Activated CD8-positive, alpha-beta memory T cell treated with anti-CD3 and anti-CD28 coated beads, Interleukin-2, amount 50 U/mL, for 24 hours (primary cell): ENCODE data around the gene KIAA0232.
A peak's percentile ranks its signal among the peaks of the same experiment; 100 is the strongest.

Experiments
- DNase-seq: peaks from one replicate; pipeline ENCODE4 v3.0.0-alpha.2; 2020; ENCODE audit errors: extremely low read depth

Gene KIAA0232, protein sequence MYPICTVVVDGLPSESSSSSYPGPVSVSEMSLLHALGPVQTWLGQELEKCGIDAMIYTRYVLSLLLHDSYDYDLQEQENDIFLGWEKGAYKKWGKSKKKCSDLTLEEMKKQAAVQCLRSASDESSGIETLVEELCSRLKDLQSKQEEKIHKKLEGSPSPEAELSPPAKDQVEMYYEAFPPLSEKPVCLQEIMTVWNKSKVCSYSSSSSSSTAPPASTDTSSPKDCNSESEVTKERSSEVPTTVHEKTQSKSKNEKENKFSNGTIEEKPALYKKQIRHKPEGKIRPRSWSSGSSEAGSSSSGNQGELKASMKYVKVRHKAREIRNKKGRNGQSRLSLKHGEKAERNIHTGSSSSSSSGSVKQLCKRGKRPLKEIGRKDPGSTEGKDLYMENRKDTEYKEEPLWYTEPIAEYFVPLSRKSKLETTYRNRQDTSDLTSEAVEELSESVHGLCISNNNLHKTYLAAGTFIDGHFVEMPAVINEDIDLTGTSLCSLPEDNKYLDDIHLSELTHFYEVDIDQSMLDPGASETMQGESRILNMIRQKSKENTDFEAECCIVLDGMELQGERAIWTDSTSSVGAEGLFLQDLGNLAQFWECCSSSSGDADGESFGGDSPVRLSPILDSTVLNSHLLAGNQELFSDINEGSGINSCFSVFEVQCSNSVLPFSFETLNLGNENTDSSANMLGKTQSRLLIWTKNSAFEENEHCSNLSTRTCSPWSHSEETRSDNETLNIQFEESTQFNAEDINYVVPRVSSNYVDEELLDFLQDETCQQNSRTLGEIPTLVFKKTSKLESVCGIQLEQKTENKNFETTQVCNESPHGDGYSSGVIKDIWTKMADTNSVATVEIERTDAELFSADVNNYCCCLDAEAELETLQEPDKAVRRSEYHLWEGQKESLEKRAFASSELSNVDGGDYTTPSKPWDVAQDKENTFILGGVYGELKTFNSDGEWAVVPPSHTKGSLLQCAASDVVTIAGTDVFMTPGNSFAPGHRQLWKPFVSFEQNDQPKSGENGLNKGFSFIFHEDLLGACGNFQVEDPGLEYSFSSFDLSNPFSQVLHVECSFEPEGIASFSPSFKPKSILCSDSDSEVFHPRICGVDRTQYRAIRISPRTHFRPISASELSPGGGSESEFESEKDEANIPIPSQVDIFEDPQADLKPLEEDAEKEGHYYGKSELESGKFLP (N-terminal part only)

GRCh38 chr4:6782147-6782845 is at the start of gene KIAA0232:
TSS of gene KIAA0232 (plus strand) at chr4:6782727. CDS start at chr4:6824454, 41,727 bp downstream.
- peak; percentile 65 for DNase-seq

GRCh38 chr4:6733358-6734164 is 49.0 kb upstream of the KIAA0232 start:
- no peak for DNase-seq

DNA sequence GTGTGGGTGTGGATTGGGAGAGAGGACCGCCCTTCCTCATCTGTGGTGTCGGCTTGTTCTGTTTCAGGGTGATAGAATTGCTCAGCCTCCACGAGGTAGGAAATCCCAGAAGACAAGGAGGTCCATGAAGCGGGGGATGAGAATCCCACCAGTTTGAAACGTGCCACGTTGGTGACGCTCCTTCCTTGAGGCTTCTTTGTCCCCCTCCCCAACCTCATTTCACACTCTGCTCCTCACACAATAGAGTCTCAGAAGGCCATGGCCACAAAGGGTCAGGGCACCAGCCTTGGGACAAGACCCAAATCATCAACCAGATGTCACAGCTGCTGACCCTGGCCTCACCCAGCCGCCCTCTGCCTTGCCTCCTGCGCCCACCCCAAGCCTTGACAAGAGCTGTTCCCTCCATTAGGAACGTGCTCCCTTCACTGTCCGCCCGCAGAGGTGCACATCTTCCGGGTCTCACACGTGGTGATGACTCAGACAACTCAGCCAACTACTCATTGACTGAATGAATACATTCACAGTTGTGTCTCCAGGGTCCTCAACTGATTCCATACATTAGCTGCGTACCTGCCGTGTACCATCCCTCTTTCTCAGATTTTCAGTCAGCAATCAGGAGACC is 48.3 kb upstream of the KIAA0232 start:
- DNase-seq, result no peak

DNA sequence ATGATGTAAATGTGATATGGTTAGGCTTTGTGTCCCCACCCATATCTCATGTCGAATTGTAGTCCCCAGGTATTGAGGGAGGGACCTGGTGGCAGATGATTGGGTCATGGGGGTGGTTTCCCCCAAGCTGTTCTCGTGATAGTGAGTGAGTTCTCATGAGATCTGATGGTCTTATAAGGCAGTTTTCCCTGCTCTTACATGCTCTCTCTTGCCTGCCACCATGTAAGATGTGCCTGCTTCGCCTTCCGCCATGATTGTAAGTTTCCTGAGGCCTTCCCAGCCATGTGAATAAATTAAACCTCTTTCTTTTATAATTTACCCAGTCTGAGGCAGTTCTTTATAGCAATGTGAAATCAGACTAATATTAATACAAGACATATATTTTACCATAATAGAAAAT is 42.6 kb upstream of the KIAA0232 start:
- DNase-seq, result no peak

- no peak for DNase-seq
Observed at GRCh38 chr4:6740347-6740746, 42.2 kb upstream of the KIAA0232 start.

- no peak for DNase-seq
Observed at GRCh38 chr4:6742507-6742906, 40.0 kb upstream of the KIAA0232 start.

GRCh38 chr4:6742989-6743388 is 39.5 kb upstream of the KIAA0232 start:
- DNase-seq, result no peak

GRCh38 chr4:6746721-6747293 is 35.7 kb upstream of the KIAA0232 start:
- no peak for DNase-seq

DNA sequence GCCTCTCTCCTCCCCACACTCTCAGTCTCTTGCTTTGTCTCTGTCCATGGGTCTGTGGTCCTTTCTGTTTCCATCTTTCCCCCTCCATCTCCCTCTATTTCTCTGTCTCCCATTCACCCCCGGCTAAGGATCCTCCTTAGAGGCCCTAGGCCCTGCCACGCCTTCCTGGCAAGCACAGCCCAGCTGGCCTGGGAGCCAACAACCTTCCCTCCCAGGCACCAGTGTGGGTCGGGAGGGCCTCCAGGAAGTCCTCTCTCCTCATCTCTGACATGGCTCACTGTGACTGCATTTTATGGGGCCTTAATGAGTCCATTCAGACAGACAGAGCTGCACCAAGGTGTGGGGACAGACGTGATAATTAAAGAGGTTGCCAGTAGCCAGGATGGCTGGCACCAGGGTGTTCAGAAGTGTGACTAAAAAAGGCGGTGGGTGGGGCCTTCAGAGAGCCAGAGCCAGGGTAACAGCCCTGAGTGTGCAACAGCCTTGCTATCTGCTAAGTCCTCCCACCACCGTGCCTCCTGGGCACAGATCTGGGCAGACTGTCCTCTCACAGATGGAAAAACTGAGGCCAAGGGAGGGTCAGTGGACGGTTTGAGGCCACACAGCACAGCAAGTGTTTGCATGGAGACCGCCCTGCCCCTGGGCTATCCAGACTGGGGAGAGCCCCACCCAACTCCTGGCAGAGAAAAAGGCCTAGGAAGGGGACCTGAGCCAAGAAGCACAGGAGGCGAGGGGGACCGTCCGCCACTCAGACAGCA is 35.1 kb upstream of the KIAA0232 start:
- no peak for DNase-seq

DNA sequence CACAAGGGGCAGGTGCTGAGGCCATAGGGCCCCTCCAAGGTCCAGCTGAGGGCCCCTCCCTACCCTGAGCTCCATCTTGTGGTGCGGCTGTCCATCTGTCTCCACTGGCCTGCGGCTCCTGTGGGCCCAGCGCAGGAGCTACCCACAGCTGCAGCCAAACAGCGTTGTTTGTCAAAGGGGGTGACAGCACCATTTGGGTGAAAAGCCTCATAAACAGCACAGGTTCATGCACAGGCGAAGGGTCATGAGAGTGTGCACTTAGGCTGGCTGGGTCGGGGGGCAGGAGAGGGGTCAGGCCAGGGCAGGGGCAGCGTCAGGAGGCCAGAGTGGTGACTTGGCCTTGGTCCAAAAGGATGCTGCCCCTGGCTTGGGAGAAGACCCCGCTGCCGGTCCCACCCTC is 34.2 kb upstream of the KIAA0232 start:
- no peak for DNase-seq

GRCh38 chr4:6749340-6750171 is 33.0 kb upstream of the KIAA0232 start:
- no peak for DNase-seq

DNA sequence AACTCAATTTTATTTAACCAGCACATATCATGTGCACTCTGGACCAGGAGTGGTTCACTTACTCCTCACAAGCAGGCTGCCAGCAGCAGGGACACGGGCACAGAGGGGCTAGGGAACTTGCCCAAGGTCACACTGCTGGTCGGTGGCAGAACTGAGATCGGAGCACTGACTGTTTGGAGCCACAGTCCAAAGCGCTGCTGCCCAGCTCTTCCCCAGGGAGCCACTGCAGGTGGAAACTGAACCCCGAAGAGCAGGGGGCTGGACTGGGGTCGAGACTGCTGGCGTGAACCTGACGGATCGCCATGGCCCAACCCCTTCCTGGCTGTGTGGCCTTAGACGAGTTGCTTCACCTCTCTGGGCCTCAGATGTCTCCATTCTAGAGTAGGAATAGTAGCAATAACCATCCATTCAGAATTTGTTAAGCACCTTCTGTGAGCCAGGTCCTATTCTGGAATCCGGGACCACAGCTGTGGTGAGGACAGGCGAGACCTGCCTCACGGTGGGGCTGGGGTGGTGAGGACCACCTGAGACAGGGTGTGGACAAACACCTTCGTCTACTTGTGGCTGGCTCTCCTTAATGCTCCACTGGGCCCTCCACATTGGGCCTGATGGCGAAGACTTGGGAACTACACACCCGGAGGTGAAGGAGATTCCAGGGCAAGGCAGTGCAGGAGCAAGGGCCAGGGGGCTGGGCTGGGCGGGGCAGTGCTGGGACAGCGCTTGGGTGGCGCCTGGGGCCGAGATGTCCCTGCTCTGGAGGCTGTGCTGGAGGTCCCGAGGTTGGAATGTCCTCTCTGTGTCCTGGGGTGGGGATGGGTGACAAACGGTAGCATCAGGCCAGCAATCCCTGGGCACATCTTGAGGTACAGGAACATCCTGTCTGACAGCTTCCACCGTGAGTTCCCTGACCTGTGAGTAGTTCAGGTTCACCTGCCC is 32.0 kb upstream of the KIAA0232 start:
- no peak for DNase-seq

GRCh38 chr4:6751611-6752485 is 30.7 kb upstream of the KIAA0232 start:
- no peak for DNase-seq

- no peak for DNase-seq
Observed at GRCh38 chr4:6752486-6752829, 30.1 kb upstream of the KIAA0232 start.

DNA sequence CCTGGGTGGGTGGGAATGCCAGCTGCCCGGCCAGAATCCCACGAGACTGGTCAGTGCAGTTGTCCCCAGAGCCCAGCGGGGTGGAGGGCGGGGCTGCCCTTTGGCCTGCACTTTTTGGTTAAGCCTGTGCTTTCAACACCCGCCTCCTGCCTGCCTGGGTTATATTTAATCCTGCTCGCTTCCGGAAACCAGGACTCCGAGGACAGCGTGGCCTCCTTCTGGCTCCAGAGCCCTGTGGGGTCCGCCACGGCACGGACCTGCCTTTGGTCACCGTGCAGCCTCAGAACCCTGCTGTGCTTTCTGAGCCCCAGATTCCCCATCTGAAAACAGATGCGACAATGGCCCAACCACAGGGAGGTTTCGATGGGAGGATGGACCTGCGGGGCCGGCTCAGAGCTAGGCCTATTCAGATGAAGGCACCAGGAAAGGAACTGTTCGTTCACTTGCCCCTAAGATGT is 29.4 kb upstream of the KIAA0232 start:
- no peak for DNase-seq

DNA sequence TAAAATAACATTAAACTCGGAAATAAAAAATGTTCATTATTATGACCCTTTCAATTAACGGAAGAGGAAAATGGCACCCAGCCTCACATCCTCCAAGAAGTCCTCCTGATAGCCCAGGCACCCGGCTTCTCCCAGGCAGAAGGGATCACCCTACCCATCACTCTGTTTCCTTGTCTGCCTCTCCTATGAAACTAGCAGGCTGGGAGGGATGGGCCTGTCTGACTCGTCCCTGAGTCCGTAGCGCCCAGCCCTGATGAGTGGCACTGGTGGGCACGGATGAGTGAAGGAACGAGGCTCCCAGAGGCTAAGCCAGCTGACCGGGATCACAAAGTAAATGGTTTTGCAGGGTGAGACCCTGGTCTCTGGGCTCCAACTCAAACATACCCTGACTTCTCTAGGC is 28.6 kb upstream of the KIAA0232 start:
- no peak for DNase-seq
